Measurements from ENCODE around the gene PDHX.

PDHX gene

GRCh38 chr11:35006389-35007128 lies 90.1 kb downstream of the PDHX start:
- H3K9me3 ChIP-seq (ENCODE audit: control insufficient read depth, low read length) = no peaks in the 10 kb centered on the region
- TF ChIP-seq CTCF (IDR thresholded peaks at IDR 0.05) = no peak

GRCh38 chr11:35007277-35007676 lies 90.9 kb downstream of the PDHX start:
- no peak for TF ChIP-seq CTCF (IDR thresholded peaks at IDR 0.05)
- Histone ChIP-seq H3K4me1 (no peaks in the 10 kb centered on the region), H3K36me3 (ENCODE audit: control insufficient read depth, insufficient read depth, low read length) (no peaks in the 10 kb centered on the region)

More at GRCh38 chr11:35006389-35007128, 90.1 kb downstream of the PDHX start:
- H3K4me2 ChIP-seq (ENCODE audit: low read length) = no peak overlapping the region
- no peak overlapping the region for H3K27ac ChIP-seq
- no peak overlapping the region for H3K4me3 ChIP-seq (ENCODE audit: low read depth, low read length)
- no peaks in the 10 kb centered on the region for H3K4me1 ChIP-seq
- no peak overlapping the region for H3K9ac ChIP-seq
- H3K79me2 ChIP-seq = no peaks in the 10 kb centered on the region
- no peaks in the 10 kb centered on the region for H3K27me3 ChIP-seq (ENCODE audit: control insufficient read depth, insufficient read depth, low read length)
- no peaks in the 10 kb centered on the region for H3K36me3 ChIP-seq (ENCODE audit: control insufficient read depth, insufficient read depth, low read length)
- H2AFZ ChIP-seq = no peak overlapping the region

GRCh38 chr11:35009191-35009943 lies 92.9 kb downstream of the PDHX start:
- Histone ChIP-seq H2AFZ (no peak overlapping the region), H3K4me2 (ENCODE audit: low read length) (no peak overlapping the region)

More at GRCh38 chr11:35007277-35007676, 90.9 kb downstream of the PDHX start:
- Histone ChIP-seq H2AFZ (no peak overlapping the region), H3K27me3 (ENCODE audit: control insufficient read depth, insufficient read depth, low read length) (no peaks in the 10 kb centered on the region), H3K9ac (no peak overlapping the region), H3K4me3 (ENCODE audit: low read depth, low read length) (no peak overlapping the region), H3K79me2 (no peaks in the 10 kb centered on the region), H3K27ac (no peak overlapping the region), H3K9me3 (ENCODE audit: control insufficient read depth, low read length) (no peaks in the 10 kb centered on the region), H3K4me2 (ENCODE audit: low read length) (no peak overlapping the region)

GRCh38 chr11:35009944-35010342 lies 93.5 kb downstream of the PDHX start:
- no peak overlapping the region for H3K27ac ChIP-seq
- H3K4me1 ChIP-seq = no peaks in the 10 kb centered on the region
- no peaks in the 10 kb centered on the region for H3K27me3 ChIP-seq (ENCODE audit: control insufficient read depth, insufficient read depth, low read length)
- no peak for TF ChIP-seq CTCF (IDR thresholded peaks at IDR 0.05)
- H3K4me2 ChIP-seq (ENCODE audit: low read length) = no peak overlapping the region
- H3K79me2 ChIP-seq = no peaks in the 10 kb centered on the region
- H3K36me3 ChIP-seq (ENCODE audit: control insufficient read depth, insufficient read depth, low read length) = no peaks in the 10 kb centered on the region
- no peaks in the 10 kb centered on the region for H3K9me3 ChIP-seq (ENCODE audit: control insufficient read depth, low read length)
- no peak overlapping the region for H3K9ac ChIP-seq
- no peak overlapping the region for H3K4me3 ChIP-seq (ENCODE audit: low read depth, low read length)
- no peak overlapping the region for H2AFZ ChIP-seq

More at GRCh38 chr11:35009191-35009943, 92.9 kb downstream of the PDHX start:
- H3K4me3 ChIP-seq (ENCODE audit: low read depth, low read length) = no peak overlapping the region
- H3K36me3 ChIP-seq (ENCODE audit: control insufficient read depth, insufficient read depth, low read length) = no peaks in the 10 kb centered on the region
- H3K27me3 ChIP-seq (ENCODE audit: control insufficient read depth, insufficient read depth, low read length) = no peaks in the 10 kb centered on the region
- H3K27ac ChIP-seq = no peak overlapping the region
- no peaks in the 10 kb centered on the region for H3K79me2 ChIP-seq
- no peaks in the 10 kb centered on the region for H3K4me1 ChIP-seq
- no peak overlapping the region for H3K9ac ChIP-seq
- no peaks in the 10 kb centered on the region for H3K9me3 ChIP-seq (ENCODE audit: control insufficient read depth, low read length)
- TF ChIP-seq CTCF (IDR thresholded peaks at IDR 0.05) = no peak
